ENCODE measurements around the gene RPL10A.
"Not testable (repeated sequence)": the region's sequence is repeated elsewhere in the genome, so short reads cannot be mapped to it uniquely, and the experiment has no call there.

RPL10A gene

DNA sequence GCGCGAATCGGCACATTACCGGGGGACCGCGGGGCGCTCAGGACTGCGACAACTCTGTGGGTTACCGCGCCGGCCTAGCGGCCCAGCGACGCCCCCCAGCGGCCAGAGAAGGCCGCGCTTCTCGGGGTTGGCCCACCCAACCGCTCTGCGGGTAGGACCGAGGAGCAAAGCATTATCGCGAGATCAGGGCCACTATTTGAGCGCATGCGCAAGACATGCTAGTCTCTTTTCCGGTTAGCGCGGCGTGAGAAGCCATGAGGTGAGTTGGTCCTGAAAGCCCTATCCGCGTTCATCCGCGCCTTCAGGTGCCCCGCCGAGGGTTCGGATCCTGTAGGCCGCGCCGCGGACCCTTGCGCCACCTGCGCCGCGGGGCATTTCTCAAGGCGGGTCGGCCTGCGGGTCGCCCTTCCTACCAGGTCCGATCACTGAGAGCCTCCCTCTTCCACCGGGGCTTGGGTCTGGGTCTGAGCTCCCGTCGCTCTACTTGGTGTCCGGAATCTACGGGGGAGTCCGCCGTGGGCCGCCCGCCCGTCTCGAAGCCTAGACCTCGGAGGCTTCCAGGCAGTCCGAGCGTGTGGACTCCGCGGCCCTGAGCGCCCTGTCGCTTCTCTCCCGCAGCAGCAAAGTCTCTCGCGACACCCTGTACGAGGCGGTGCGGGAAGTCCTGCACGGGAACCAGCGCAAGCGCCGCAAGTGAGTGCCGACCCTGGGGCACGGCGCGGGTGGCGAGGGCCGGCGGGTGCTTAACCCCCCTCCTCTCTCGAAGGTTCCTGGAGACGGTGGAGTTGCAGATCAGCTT lies at the start of gene RPL10A:
Gene RPL10A (plus strand): TSS at position 221 of the 799 bp plus-strand sequence. CDS start 34 bp downstream, at position 255.
- peak; percentile 87 for DNase-seq

DNA sequence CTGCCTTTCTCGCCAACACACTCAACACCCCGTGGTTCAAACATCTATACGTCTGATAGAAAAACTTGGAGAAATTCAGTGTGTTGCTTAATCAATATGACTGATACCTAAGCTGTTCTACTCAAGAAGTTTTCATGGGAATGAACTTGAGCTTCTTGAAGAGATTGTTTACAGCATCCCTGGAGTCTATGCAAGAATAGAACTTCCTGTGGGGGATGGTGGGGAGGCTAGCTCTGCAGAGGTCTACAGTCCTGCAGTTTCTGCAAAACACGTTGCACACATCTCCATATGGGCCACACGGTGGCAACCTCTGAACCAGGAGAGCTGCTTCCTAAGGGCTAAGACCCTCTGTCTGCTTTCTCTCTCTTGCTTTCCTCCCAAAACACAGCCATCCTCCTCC lies 48.8 kb upstream of the RPL10A start:
- DNase-seq, result no peak

DNA sequence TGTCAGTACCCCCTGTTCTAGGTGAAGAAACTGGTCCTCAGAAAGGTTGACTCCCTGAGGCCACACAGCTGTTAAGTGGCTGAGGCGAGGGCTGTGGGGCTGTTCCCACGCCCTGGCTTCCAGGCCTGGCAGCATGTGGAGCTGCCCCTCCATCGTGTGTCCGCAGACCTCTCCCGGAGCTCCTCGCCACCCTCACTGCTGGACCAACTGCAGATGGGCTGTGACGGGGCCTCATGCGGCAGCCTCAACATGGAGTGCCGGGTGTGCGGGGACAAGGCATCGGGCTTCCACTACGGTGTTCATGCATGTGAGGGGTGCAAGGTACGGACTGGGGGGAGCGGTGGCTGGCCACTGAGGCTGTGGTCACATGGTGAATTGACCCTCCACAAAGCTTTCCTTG lies 48.2 kb upstream of the RPL10A start:
- no peak for DNase-seq

DNA sequence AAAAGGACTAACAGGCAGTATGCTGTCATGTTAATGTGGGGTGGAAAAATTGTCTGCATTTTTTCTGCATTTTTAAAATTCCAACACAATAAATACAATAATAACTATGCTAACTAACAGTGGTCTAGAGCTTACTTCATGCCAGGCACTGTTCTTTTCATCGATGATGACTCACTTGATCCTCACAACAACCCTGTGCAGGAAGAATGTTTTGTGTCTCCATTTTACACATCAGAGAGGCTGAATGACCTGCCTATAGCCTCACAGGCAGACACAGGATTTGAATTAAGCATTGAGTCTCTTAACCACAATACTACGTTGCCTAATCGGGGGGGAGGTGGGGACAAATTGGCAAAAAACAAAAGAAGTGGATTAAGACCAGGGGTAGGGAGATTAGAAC lies 42.9 kb upstream of the RPL10A start:
- DNase-seq, result no peak

DNA sequence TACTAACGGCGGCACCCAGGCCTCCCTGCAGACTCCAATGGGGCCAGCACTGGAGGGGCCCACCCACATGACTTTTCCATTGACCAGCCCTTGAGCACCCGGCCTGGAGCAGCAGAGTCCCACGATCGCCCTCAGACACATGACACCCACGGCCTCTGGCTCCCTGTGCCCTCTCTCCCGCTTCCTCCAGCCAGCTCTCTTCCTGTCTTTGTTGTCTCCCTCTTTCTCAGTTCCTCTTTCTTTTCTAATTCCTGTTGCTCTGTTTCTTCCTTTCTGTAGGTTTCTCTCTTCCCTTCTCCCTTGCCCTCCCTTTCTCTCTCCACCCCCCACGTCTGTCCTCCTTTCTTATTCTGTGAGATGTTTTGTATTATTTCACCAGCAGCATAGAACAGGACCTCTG lies 42.1 kb upstream of the RPL10A start:
- no peak for DNase-seq

DNA sequence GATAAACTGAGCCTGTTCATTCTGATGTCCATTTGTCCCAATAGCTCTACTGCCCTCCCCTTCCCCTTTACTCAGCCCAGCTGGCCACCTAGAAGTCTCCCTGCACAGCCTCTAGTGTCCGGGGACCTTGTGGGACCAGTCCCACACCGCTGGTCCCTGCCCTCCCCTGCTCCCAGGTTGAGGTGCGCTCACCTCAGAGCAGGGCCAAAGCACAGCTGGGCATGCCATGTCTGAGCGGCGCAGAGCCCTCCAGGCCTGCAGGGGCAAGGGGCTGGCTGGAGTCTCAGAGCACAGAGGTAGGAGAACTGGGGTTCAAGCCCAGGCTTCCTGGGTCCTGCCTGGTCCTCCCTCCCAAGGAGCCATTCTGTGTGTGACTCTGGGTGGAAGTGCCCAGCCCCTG lies 40.8 kb upstream of the RPL10A start:
- no peak for DNase-seq

DNA sequence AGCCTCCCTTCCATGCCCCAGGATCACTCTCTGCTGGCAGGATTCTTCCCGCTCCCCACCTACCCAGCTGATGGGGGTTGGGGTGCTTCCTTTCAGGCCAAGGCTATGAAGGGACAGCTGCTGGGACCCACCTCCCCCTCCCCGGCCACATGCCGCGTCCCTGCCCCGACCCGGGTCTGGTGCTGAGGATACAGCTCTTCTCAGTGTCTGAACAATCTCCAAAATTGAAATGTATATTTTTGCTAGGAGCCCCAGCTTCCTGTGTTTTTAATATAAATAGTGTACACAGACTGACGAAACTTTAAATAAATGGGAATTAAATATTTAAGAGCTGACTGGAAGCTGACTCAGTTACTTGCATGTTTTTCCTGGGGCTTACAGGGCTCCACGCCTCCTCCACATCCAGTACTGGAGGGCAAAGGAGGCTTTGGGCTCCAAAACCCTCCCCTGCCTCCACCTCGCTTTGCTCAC lies 40.3 kb upstream of the RPL10A start:
- no peak for DNase-seq

DNA sequence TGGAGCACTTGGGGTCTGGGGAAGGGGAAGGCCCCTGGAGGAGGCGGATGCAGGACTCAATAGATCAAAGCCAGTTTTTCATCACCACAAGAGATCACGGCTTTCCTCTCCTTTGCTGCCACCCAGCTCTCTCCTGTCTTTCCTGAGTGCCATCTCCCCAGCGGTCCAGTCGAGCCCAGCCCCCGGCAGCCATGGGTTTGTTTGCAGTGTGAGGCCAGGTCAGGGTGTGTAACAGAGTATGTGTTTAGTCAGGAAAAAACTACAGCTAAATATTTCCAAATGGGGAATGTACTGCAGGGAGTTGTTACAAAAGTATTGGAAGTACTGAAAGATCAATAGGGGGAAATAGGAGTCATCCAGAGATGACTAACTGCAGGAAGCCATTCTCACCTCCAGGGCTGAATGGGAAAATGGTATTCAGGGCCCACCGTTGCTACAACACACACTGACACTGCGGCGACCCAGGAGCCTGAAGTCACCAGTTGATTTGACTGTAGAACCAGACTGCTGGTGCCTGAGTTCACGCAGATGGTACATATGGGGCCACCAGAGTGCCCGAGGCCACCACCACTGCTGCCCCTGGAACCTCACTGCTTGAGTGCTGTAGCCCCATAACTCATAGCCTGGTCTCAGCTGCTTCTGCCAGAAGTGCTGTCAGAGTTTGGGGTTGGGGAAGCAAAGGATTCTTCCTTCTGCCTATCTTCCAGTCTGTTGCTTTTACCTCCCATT lies 39.6 kb upstream of the RPL10A start:
- no peak for DNase-seq

DNA sequence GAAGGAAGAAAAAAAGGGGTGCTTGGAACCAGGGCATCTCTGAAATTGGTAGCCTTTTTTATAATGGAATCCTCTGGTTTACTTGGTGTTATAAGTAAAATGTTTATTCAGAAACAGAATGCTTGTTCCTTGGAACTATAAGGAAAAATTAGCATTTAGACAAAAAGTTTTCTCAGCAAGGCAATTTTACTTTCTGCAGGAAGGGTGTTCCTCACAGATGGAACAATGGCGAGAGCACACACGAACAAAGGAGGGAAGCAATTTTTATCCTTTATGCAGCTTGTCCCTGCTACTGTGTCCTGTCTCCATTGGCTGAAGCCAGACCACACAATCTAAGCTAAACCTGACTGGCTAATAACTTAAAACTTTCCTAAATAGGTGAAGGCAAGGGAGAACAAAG lies 38.7 kb upstream of the RPL10A start:
- DNase-seq, result no peak

DNA sequence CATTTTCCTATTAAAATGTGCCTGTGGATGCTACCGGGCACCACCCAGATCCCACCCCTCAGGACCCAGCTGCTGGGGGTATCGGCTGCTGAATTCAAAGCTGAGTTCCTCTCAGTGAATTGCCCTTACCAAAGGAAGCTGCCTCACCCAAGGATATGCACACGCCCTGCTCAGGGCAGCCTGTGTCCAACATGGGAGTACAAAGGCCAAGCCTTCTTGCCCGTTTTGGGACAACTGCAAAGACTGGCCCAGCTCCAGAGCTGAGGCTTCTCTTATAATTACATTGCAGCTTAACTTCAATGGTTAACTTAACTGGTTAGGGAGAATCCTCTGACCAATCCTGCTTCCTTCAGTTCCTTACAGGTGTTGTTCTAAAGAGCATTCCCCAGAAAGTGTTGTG lies 35.9 kb upstream of the RPL10A start:
- no peak for DNase-seq

DNA sequence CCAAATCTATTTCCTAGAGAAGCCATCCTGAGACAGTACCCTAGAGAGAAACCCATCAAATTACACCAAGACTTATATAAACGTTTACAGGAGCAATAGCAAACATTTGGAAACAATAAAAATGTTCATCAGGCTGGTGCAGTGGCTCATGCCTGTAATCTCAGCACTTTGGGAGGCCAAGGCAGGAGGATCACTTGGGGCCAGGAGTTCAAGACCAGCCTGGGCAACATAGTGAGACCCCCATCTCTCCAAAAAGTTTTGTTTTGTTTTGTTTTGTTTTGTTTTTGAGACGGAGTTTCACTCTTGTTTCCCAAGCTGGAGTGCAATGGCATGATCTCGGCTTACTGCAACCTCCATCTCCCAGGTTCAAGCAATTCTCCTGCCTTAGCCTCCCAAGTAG lies 35.5 kb upstream of the RPL10A start:
- not testable (repeated sequence) for DNase-seq

DNA sequence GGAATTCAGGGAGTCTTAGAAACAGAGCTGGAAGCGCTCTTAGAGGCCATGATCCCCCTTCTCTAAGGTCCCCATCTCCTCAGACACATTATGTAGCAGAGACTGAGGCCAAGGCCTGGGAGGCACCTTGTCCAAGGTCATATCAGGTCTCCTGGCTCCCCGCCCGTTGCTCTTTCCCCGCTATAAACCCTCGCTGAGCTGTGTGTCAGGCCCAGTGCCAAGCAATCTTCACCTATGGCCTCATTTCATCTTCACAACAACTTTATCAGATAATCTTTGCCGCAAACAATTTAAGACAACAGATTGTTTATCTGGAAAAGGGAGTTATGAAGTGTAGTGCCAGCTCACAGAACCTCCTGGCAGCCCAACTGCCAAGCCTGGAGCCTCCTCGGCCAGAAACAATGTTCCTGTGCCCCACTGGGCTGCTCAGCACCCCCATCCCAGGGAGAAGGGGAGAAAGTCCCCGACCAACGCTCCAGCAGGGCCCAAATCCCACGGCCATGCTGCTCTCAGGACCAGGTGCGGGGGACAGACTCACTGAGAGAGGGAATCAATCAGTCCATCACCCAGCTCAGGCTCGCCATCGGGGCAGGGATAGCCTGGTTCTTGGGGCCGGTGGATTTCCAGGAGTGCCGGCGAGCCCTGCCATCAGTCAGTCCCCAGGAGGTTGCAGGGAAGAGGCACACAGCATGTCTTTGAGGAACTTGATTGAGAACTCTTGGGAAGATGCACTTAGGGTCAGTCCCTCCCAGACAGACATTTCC lies 32.9 kb upstream of the RPL10A start:
- no peak for DNase-seq

DNA sequence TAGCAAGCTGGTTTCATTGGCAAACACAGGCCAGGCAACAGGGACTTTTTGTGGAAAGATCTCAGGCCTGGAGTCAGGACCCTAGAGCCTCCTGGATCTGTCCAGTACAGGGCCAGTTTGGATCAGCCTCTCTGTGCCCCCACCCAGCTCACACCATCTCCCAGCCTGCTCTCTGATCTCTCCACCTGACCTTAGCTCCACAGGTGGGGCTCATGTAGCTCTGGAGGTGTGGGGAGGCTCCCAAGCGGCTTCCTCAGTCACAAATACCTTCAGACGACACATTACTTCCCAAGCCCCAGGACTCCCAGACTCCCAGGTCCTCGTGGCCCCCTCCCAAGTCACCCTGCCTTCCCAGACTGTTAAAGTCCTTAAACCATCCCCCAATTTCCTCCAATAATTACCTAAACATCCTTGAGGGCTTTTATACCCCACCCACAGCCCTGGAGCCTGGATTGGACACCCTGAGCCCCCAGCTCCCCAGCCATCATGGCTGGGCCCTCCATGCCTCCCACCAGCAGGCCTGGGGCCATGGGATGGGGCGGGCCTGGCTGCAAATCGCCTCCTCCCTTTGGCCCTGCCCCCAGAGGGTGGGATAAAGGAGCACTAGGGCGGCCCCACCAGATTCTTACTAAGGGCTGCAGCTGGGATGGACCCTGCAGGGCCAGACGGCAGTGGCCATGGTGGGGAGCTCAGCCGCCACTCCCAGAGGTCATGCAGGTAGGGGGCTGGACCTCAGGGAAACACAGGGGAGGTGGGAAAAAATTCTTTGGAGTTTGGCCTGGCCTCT lies 31.9 kb upstream of the RPL10A start:
- no peak for DNase-seq

DNA sequence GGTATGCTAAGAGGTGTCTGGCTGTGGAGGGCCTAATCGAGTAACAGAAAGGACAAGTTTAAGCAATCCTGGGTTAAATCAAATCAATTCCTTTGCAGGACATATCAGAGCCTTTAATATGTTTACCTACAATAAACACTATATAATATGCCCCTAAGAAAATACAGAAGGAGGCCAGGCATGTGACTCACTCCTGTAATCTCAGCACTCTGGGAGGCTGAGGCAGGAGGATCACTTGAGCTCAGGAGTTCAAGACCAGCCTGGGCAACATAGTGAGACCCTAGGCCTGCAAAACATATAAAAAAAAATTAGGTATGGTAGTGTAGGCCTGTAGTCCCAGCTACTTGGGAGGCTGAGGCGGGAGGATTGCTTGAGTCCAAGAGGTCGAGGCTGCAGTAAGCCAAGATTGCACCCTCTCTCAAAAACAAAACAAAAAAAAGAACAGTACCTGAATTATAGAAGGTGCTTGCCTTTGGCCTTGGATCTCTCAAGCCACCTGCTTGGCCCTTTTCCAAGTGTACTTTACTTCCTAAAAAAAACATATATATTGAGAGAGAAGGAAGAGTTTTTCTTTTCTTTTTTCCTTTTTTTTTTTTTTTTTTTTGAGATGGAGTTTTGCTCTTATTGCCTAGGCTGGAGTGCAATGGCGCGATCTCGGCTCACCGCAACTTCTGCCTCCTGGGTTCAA lies 29.7 kb upstream of the RPL10A start:
- DNase-seq, result not testable (repeated sequence)

DNA sequence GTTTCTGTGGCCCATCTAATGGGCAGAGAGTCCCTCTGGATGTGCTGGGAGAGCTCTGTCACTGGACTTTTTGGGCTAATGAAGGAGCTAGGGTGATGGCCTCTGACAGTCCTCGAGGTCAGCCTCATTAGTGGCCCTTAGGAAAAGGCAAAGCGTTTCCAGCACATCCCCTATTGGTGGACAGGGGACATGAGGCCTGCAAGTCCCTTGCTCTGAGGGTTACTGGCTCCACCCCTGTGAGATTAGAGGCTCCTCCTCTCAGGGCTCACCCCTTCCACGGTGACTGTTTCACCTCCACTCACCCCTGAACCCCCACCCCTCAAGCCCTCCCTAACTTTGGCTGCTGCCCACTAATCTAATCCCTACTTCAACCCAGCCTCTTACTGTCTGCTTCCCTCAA lies 28.9 kb upstream of the RPL10A start:
- no peak for DNase-seq

DNA sequence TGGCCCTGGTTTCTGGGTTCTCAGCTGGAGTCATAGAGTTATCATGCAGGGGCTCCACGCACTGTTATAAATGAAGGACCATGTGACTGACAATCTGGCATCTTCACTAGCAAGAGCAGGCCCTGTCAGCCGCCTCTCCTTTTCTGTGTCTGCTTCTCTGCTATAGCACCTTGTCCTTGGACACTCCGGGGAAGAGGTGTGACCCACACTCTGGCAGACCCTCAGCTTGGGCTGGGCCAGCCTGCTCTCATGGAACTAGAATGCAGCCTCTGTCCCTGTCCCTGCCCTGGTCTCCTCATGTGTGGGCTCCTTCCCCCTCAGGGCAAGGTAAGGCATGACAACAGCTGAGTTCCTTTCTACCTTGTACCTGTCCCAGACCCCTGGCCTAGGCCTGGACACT lies 27.0 kb upstream of the RPL10A start:
- DNase-seq, result no peak

DNA sequence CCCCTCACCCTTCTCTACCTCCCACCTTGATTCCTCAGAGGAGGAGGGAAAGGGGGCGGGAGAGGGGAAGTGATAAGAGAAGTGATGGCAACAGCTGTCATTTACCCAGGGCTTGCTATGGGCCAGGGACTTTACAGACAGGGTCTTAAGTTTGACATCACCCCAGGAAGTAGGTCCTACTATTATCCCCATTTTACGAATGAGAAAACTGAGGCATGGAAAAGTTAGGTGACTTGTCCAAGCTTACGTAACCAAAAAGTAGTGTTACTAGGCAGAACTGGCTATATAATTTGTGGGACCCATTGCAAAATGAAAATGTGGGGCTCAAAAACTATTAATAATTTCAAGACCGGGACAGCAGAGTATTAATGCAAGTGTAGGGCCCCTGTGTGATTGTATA lies 26.6 kb upstream of the RPL10A start:
- no peak for DNase-seq

DNA sequence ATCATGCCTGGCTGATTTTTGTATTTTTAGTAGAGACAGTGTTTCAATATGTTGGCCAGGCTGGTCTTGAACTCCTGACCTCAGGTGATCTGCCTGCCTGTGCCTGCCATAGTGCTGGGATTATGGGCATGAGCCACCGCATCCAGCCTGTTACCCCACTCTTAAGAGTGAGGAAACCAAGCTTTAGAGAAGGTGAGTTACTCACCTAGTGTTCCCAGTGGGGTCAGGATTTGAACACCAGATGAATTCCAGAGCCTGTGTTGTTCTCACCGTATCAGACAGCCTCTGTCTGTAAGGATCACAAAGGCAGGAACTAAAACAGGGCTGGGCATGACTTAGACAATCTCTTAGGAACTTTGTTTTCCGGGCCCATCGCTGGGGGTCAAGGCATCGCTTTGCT lies 25.5 kb upstream of the RPL10A start:
- no peak for DNase-seq

DNA sequence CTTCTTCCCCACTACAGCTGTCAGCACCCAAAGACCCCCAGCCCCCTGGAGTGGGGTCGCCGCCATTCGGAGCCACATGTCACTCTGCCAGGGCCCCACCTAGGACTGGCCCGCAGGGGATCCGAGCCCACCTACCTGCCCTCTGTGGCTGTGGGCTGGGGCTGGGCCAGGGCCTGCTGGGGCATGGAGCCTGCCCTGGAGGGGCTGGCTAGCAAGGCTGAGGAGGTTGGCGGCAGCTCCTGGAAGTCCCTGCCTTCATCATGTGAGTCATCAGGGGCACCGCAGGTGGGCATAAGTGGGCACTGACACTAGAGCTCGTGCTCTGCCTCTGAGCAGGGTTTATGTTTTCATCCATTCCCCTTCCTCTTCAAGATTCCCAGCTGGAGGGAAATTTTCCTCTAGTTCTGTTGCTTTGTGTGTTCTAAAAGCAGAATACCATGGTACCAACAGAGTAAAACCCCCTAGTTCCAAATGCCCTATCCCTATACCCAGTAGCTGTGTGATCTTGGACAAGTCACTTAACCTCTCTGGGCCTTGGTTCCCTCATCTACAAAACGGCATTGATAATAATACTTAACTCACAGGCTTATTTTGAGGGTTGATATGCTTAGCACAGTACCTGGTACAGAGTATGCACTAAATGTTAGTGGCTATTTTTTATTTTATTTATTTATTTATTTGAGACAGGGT lies 24.7 kb upstream of the RPL10A start:
- DNase-seq, result no peak

DNA sequence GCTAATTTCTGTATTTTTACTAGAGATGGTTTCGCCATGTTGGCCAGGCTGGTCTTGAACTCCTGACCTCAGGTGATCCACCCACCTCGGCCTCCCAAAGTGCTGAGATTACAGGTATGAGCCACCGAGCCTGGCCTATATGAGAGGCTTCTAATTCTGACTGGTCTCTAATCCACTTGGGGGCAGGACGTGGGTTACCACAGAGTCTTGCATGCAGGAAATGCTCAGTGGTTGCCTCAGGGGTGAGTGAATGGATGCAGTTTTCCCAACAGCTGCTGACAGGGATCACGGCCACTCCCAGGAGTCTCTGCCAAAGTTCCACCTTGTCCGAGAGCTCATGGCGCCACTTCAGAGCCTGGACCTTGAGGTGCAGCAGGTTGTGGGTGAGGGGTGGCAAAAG lies 22.5 kb upstream of the RPL10A start:
- no peak for DNase-seq

DNA sequence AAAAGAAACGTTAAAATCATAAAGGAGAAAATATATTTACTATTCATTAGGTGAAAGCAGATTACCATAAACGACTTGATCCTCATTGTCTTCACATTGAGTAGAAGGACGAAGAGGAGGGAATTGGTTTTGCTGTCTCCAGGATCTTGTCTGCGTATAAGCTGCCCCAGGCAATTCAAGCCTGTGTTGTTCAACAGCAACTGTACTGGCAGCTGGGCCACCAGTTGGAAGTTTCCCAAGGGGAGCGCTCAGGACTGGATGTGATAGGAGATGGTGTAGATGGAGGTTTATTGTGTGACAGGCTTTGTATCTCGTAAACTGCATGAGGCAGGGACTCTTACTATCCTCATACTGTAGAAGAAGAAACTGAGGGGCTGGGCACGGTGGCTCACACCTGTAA lies 20.0 kb upstream of the RPL10A start:
- no peak for DNase-seq

All from NCI-H187 treated with DMSO at 0.1 percent for 48 hours (cell line).